Heart left ventricle (tissue), 13 donors: ENCODE data around the gene EPHA1.

ENCODE experiments used
- CTCF ChIP-seq, 12 donors: fragments of 200-600 bp; sonication (generic) in 4 of 12; IDR thresholded peaks; one replicate each; pipeline versions ENCODE4 v1.5.0 to v1.8.0; 2018 to 2022; ENCODE audit warnings: antibody characterized with exemption in 12 of 12, mild to moderate bottlenecking in 5 of 12
- POLR2A ChIP-seq, 2 donors: fragments of 450-650 bp; IDR thresholded peaks; one replicate each; pipeline ENCODE4 v1.6.1; 2017; ENCODE audit warnings: antibody characterized with exemption in 2 of 2, mild to moderate bottlenecking in 2 of 2, moderate library complexity in 2 of 2
- donor health status: ischemic (EF 13 %, LVEDD 7.1; RV severe dilation, severe dysfunction).
- donor health status: DM: no; HTN: yes; CAD: no.
- donor health status: DM: no; HTN: no; CAD: no.
- donor health status: ischemic (EF 25% LVEDD 6.9; RV normal size, moderate dysfunction).
- donor health status: ischemic (EF 25% LVEDD 5.7; RV mildly dilated, moderate dysfunction).
- donor health status: ischemic (EF 35%, LVEDD 5.7; RV mildly dilated, moderate dysfunction).
- donor health status: nonischemic (EF 11% LVEDD 7.7; RV severe dilation, severe dysfunction).
- donor health status: DM: yes; HTN: yes; CAD: no.
- donor health status: PGD.
- donor health status: ischemic (EF 29% LVEDD 5.4; RV normal size, mild dysfunction).
- donor health status: nonischemic (EF 23%, LVEDD 6.1; RV moderate dilation, normal function).

GRCh38 chr7:143359771-143360353, 48.8 kb downstream of the EPHA1 start:
- no peak for TF ChIP-seq POLR2A (IDR thresholded peaks at IDR 0.05)
- no peak for TF ChIP-seq CTCF (IDR thresholded peaks at IDR 0.05)
